HG02870 (cell line): ENCODE measurements around the gene OR52E5.
A peak's percentile ranks its signal among the peaks of the same experiment; 100 is the strongest.

Source experiments
- ATAC-seq: cut with Tn5 transposase; IDR thresholded peaks from one replicate; pipeline ENCODE4 v1.9.1; 2021; ENCODE audit warnings: mild to moderate bottlenecking, moderate library complexity; ENCODE audit not compliant: unreplicated experiment

Gene OR52E5

GRCh38 chr11:5892908-5893307 is at the start of gene OR52E5:
TSS of gene OR52E5 (plus strand) at chr11:5893208. CDS start at chr11:5900777, 7,569 bp downstream.
- ATAC-seq: no peak

DNA sequence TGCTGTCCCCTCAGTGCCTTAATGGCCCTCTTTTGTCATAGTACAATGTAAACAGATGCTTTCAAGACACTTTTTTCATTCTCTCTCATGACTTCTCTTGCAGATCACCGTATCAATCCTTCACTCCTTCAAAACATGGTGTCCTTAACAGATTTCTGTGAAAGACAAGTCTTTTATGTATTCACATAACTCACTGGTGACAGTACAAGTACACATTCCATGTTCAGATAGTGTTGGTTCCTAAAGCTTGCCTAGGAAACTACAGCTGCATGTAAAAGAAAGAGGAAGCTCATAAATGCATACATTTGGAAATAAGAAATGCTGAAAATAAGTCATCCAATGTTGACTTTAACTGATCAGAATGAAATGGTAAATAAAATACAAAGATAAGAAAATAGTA is 46.3 kb upstream of the OR52E5 start:
- no peak for ATAC-seq

GRCh38 chr11:5847711-5848110 is 45.3 kb upstream of the OR52E5 start:
- ATAC-seq: no peak

DNA sequence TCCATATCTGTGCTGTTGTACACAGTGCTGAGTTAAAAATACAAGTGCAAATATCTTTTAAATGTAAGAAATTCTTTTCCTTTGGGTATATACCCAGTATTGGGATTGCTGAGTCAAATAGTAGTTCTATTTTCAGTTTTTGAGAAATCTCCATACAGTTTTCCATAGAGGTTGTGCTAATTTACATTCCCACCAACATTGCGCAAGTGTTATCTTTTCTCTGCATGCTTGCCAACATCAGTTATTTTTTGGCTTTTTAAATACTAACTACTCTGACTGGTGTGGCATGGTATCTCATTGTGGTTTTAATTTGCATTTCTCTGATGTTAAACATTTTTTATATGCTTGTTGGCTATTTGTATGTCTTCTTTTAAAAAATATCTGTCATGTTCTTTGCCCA is 42.0 kb upstream of the OR52E5 start:
- no peak for ATAC-seq

GRCh38 chr11:5857590-5857989 is 35.4 kb upstream of the OR52E5 start, which contains the start of gene OR52E8:
TSS of gene OR52E8 (minus strand) at chr11:5857690. CDS start at chr11:5857690, 0 bp downstream.
- ATAC-seq: no peak

GRCh38 chr11:5865826-5866225 is 27.2 kb upstream of the OR52E5 start:
- no peak for ATAC-seq

- ATAC-seq: no peak
Observed at GRCh38 chr11:5878564-5878963, 14.4 kb upstream of the OR52E5 start.

DNA sequence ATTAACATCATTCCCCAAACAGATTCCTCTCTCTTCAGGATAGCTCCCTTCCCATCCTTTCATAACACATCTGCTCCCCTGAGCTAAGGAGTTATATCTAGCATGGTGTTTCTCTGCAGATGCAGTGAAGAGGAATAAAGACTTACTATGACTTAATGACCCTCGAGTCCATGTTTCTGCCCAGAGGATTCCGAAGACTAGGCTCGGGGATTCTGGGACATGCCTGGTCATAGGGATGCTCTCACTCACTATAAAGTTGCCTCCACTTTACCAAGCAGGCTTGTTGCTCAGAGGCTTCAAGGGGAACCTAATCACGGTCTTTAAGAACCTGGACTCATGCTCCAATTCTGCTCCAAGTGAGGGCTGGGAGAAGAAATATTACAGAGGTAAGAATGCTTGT is 12.7 kb upstream of the OR52E5 start, which contains the start of gene OR52E4:
Gene OR52E4, plus strand, starts transcription at position 301 of the 400 bp plus-strand sequence. CDS start 3,664 bp downstream, outside the sequence.
- ATAC-seq: no peak

GRCh38 chr11:5881756-5882155 is 11.3 kb upstream of the OR52E5 start:
- no peak for ATAC-seq

GRCh38 chr11:5887172-5887571 is 5.8 kb upstream of the OR52E5 start:
- no peak for ATAC-seq

GRCh38 chr11:5887661-5888060 is 5.3 kb upstream of the OR52E5 start:
- ATAC-seq: no peak

GRCh38 chr11:5891216-5891800 is 1.7 kb upstream of the OR52E5 start:
- ATAC-seq: no peak

DNA sequence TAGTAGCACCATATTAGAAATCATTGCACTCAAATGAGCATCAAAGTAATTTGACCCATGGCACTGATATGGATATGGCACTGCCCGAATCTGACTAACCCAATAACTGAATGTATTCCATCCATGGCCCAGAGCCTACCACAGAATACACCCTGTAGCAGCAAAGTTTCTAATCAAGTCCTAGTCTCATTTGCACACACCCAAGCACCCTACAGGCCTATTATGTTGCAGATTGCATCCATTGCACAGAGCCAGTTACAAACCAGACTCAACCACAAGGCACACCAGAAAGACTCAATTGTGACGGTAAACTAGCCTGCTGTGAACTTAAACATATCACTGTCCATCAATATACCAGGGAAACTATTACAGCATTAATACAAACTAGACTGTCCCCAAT is 6.5 kb downstream of the OR52E5 start:
- no peak for ATAC-seq

- ATAC-seq: no peak
Observed at GRCh38 chr11:5910540-5910939, 17.5 kb downstream of the OR52E5 start.

DNA sequence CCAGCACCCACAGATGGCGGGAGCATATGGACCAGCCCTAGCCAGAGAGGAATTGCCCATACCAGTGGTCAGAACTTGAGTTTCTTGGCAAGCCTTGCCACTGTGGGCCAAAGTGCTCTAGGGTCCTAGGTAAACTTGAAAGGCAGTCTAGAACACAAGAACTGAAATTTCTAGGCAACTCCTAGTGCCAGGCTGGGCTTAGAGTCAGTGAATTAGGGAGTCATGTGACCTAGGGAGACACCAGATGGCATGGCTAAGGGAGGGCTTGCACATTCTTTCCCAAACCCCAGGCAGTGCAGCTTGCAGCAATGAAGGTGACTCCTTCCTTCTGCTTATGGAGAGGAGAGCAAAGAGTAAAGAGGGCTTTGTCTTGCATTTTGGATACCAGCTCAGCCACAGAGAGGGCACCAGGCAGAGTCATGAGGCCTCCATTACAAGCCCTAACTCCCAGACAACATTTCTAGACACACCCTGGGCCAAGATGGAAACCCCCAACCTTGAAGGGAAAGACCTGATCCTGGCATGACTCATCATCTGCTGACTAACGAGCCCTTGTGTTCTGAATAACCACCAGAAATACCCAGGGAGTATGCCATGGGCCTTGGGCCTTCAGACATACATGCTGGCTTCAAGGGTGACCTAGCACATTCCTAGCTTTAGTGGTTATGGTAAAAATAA is 29.9 kb downstream of the OR52E5 start:
- ATAC-seq: peak; percentile 89

GRCh38 chr11:5923427-5923776 is 30.4 kb downstream of the OR52E5 start:
- ATAC-seq: peak; percentile 41

GRCh38 chr11:5923794-5924193 is 30.8 kb downstream of the OR52E5 start:
- ATAC-seq: peak; percentile 12

DNA sequence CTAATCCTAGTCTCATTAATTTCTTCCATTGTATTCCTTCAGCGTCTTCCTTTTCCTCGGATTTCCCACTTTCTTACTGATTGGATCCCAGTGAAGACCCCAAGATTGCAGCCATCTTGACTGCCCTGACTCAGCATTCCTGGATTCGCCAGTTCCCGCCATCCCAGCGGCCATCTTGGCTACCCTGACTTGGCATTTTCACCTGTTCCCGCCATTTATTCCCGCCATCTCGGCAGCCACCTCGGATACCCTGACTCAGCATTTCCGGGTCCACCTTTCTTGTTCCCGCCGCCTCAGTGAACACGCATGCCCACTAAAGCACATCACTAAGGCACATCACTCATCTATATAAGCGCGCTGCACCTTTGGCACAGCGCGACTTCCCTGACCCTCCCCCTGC is 35.3 kb downstream of the OR52E5 start:
- no peak for ATAC-seq

- ATAC-seq: no peak
Observed at GRCh38 chr11:5928811-5929210, 35.8 kb downstream of the OR52E5 start.

DNA sequence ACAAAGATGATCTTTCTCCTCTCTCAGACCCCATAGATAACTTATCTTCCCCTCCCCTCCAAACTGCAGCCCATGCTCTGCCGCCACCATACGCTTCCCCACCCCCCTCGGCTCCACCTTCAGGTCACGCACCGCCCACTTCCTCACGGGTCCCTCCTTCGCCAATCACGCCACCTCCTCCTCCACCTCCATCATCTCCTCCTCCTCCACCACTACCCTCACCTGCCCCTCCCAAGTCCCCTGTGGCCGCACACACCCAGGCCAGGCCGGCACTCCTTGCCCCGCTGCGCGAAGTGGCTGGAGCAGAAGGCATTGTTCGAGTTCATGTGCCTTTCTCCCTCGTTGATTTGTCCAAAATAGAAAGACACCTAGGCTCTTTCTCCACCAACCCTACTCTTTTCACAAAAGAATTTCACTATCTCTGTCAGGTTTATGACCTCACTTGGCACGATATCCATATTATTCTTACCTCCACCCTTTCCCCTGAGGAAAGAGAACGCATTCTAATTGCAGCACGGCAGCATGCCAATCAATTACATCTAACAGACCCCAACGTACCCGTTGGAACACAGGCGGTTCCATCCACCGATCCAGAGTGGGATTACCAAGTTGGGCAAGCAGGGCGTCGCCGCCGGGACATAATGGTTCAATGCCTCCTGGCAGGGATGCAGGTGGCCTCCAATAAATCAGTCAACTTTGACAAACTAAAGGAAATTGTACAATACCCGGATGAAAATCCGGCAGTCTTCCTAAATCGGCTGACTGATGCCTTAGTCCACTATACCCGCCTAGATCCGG is 36.8 kb downstream of the OR52E5 start:
- ATAC-seq: no peak

- ATAC-seq: no peak
Observed at GRCh38 chr11:5930614-5931013, 37.6 kb downstream of the OR52E5 start.

DNA sequence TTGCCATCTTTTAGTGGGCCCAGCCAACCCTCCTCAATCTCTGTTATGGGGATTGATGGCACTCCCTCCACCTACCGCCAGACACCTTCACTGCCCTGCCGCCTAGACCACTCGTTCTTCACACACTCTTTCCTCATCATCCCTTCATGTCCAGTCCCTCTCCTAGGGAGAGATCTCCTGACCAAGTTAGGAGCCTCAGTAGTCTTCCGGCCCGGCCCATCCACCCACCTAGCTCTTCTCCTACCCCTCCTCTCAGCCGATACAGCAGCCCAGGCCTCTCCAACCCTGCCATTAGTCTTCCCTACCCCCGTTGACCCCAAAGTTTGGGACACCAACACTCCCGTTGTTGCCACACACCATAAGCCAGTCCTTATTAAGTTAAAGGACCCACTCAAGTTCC is 38.1 kb downstream of the OR52E5 start:
- ATAC-seq: no peak
